ENCODE data around the gene GRPEL1. TPM values are rescaled to one million over a fixed set of nuclear protein-coding genes. Genes with fewer than 3 reads are reported as not detected.

Gene GRPEL1
- total and polyA plus RNA-seq, 10 of the 15 experiments (the other 5 are each of a cell fraction or from before 2014, with no cell fraction given) = 30.8 to 119 (median 67.6) TPM

GRCh38 chr4:7108046-7108625, 40.3 kb upstream of the GRPEL1 start:
- H2AFZ ChIP-seq (ENCODE audit: control insufficient read depth, low read depth, low read length) = no peak overlapping the region
- RAD21 ChIA-PET (ENCODE audit: unreplicated experiment) = no interaction called here
- TF ChIP-seq PBX3 (IDR thresholded peaks at IDR 0.05; ENCODE audit: insufficient replicate concordance, low read depth, low read length) (no peak), HCFC1 (IDR thresholded peaks at IDR 0.05; ENCODE audit: low read length) (no peak), YY1 (IDR thresholded peaks at IDR 0.05; ENCODE audit: low read depth, low read length) (no peak), CREM (IDR thresholded peaks at IDR 0.05; ENCODE audit: low read depth) (no peak), RELA (IDR thresholded peaks at IDR 0.05; ENCODE audit: borderline replicate concordance, partially characterized antibody) (no peak), ZNF622 (IDR thresholded peaks at IDR 0.05) (no peak), BCL3 (IDR thresholded peaks at IDR 0.05; ENCODE audit: borderline replicate concordance, insufficient read depth, low read depth, low read length, poor library complexity, severe bottlenecking) (no peak), NBN (IDR thresholded peaks at IDR 0.05) (no peak), BRCA1 (IDR thresholded peaks at IDR 0.05; ENCODE audit: low read depth, low read length) (no peak), RFX5 (IDR thresholded peaks at IDR 0.05; ENCODE audit: low read depth, low read length) (no peak), E4F1 (IDR thresholded peaks at IDR 0.05; ENCODE audit: borderline replicate concordance, partially characterized antibody) (no peak), BMI1 (IDR thresholded peaks at IDR 0.05; ENCODE audit: borderline replicate concordance) (no peak), SPI1 (IDR thresholded peaks at IDR 0.05; ENCODE audit: borderline replicate concordance, insufficient read depth, low read depth, low read length) (no peak), EP300 (IDR thresholded peaks at IDR 0.05; ENCODE audit: borderline replicate concordance in 1 of 2, control insufficient read depth in 1 of 2, low read depth in 2 of 2, low read length in 2 of 2) (no peak), HDAC2 (IDR thresholded peaks at IDR 0.05) (no peak)
- in situ Hi-C loops (cut with MboI) = no loop called here
- H3K9ac ChIP-seq (ENCODE audit: control insufficient read depth, insufficient read depth, low read length) = no peak overlapping the region
- H3K27me3 ChIP-seq (replicated peaks in 1 of 2; ENCODE audit: control insufficient read depth in 2 of 2, insufficient read depth in 2 of 2, low read length in 1 of 2) = peaks cover 0 to 3% of the 10 kb centered on the region in 2 experiments; a peak in 2 of 4 replicates
- H3K79me2 ChIP-seq (ENCODE audit: control insufficient read depth, insufficient read depth, low read length) = no peaks in the 10 kb centered on the region
- no peaks in the 10 kb centered on the region for H4K20me1 ChIP-seq (ENCODE audit: control insufficient read depth, insufficient read depth)
- CTCF ChIA-PET = no interaction called here
- FAIRE-seq (no peak), DNase-seq (ENCODE audit: low read depth, low spot score) (no peak), ATAC-seq (no peak)
- no peak overlapping the region for H3K4me3 ChIP-seq
- no peaks in the 10 kb centered on the region for H3K4me1 ChIP-seq (ENCODE audit: control insufficient read depth, insufficient read depth, low read length)
- WGBS (ENCODE audit: insufficient coverage, insufficient replicate concordance, low lambda C conversion rate, missing lambda C conversion rate) = 51% methylated on average over 23 of the region's 23 CpGs
- H3K4me2 ChIP-seq (ENCODE audit: control insufficient read depth, insufficient read depth) = no peak overlapping the region
- H3K36me3 ChIP-seq (ENCODE audit: control insufficient read depth in 2 of 2, insufficient read depth in 2 of 2, low read length in 1 of 2) = no peaks in the 10 kb centered on the region
- no peaks in the 10 kb centered on the region; the same call in 2 of the 3 replicates for H3K9me3 ChIP-seq (replicated peaks; ENCODE audit: control insufficient read depth, insufficient read depth, low read length)
- intact Hi-C loops (cut with micrococcal nuclease; ENCODE audit: unreplicated experiment) = no loop called here
- POLR2A ChIA-PET = no interaction called here
- SMC1A ChIA-PET (ENCODE audit: uncharacterized antibody, unreplicated experiment) = no interaction called here
- no peak overlapping the region for H3K27ac ChIP-seq (ENCODE audit: control insufficient read depth, insufficient read depth)
- no TSS peak for BruUV-seq (replicated peaks)
